T-helper 17 cell (primary cell): ENCODE data around the gene TGFB2. TPM values are rescaled to one million over a fixed set of nuclear protein-coding genes. Genes with fewer than 3 reads are reported as not detected.
A peak's percentile ranks its signal among the peaks of the same experiment; 100 is the strongest.

Source experiments
- ATAC-seq: fragments of 150-1000 bp; cut with Tn5 transposase; 2 replicates; pipeline ENCODE4 v1.10.0; 2021; ENCODE audit warnings: mild to moderate bottlenecking, moderate library complexity
- DNase-seq, 3 donors: peaks; one replicate each; pipeline versions ENCODE4 v3.0.0 to v3.0.0-alpha.2; 2020 to 2021
- H3K9me3 ChIP-seq: one replicate; pipeline ENCODE4 v1.7.0; 2013; ENCODE audit warnings: low read length, mild to moderate bottlenecking; ENCODE audit not compliant: control insufficient read depth, poor library complexity, severe bottlenecking
- H3K27ac Mint-ChIP-seq: one replicate; pipeline ENCODE4 v1.8.0; 2022; ENCODE audit warnings: mild to moderate bottlenecking, moderate library complexity, mixed read lengths
- H3K27me3 Mint-ChIP-seq: one replicate; pipeline ENCODE4 v1.8.0; 2022; ENCODE audit warnings: mixed read lengths
- H3K36me3 Mint-ChIP-seq: one replicate; pipeline ENCODE4 v1.8.0; 2022; ENCODE audit warnings: low read depth, mixed read lengths
- H3K4me1 Mint-ChIP-seq: one replicate; pipeline ENCODE4 v1.8.0; 2022; ENCODE audit warnings: mild to moderate bottlenecking, mixed read lengths
- H3K4me3 Mint-ChIP-seq: one replicate; pipeline ENCODE4 v1.8.0; 2022; ENCODE audit warnings: mild to moderate bottlenecking, moderate library complexity, mixed read lengths
- total RNA-seq, 4 donors: library from RNA in 2 of 4; stranded (reverse) in 2 of 4; gene quantifications; one replicate each; pipeline ENCODE4 v1.2.3 and lab custom pipeline; 2022 to 2026

The TGFB2 gene
- total RNA-seq, 2 donors from 2014 or later = 0.17 to 3.0 TPM

GRCh38 chr1:218345673-218346390 is 696 bp downstream of the TGFB2 start:
- no peaks in the 10 kb centered on the region for H3K9me3 ChIP-seq
- ATAC-seq (peak; percentile 81), DNase-seq (peak in 1 of 3 donors; percentile 24)
- Mint-ChIP-seq H3K27me3 (peaks cover 21% of the 10 kb centered on the region), H3K4me1 (peaks cover 30% of the 10 kb centered on the region), H3K4me3 (no peak overlapping the region), H3K36me3 (no peaks in the 10 kb centered on the region), H3K27ac (no peak overlapping the region)

GRCh38 chr1:218346391-218347204 is 1.5 kb downstream of the TGFB2 start:
- no peak overlapping the region for H3K27ac Mint-ChIP-seq
- DNase-seq (no peak), ATAC-seq (no peak)
- no peaks in the 10 kb centered on the region for H3K36me3 Mint-ChIP-seq
- H3K27me3 Mint-ChIP-seq = peaks cover 21% of the 10 kb centered on the region
- H3K9me3 ChIP-seq = no peaks in the 10 kb centered on the region
- peaks cover 36% of the 10 kb centered on the region for H3K4me1 Mint-ChIP-seq
- H3K4me3 Mint-ChIP-seq = no peak overlapping the region

- peaks cover 38% of the 10 kb centered on the region for H3K4me1 Mint-ChIP-seq
- no peak for ATAC-seq
- H3K4me3 Mint-ChIP-seq = no peak overlapping the region
- DNase-seq = no peak
- H3K9me3 ChIP-seq = no peaks in the 10 kb centered on the region
- H3K36me3 Mint-ChIP-seq = no peaks in the 10 kb centered on the region
- peaks cover 21% of the 10 kb centered on the region for H3K27me3 Mint-ChIP-seq
- no peak overlapping the region for H3K27ac Mint-ChIP-seq
Observed at GRCh38 chr1:218347336-218347722, 2.2 kb downstream of the TGFB2 start.

- Mint-ChIP-seq H3K4me3 (peak overlapping the region; percentile 31), H3K36me3 (no peaks in the 10 kb centered on the region), H3K4me1 (peaks cover 38% of the 10 kb centered on the region), H3K27me3 (peaks cover 21% of the 10 kb centered on the region), H3K27ac (no peak overlapping the region)
- ATAC-seq = no peak
- H3K9me3 ChIP-seq = no peaks in the 10 kb centered on the region
- no peak for DNase-seq
Observed at GRCh38 chr1:218347723-218348627, 2.8 kb downstream of the TGFB2 start.

- ATAC-seq (no peak), DNase-seq (no peak)
- no peaks in the 10 kb centered on the region for H3K9me3 ChIP-seq
- Mint-ChIP-seq H3K27ac (no peak overlapping the region), H3K4me1 (peaks cover 40% of the 10 kb centered on the region), H3K4me3 (no peak overlapping the region), H3K36me3 (no peaks in the 10 kb centered on the region), H3K27me3 (peaks cover 21% of the 10 kb centered on the region)
Observed at GRCh38 chr1:218348628-218349071, 3.5 kb downstream of the TGFB2 start.

- H3K27me3 Mint-ChIP-seq = peaks cover 21% of the 10 kb centered on the region
- no peak for DNase-seq
- peaks cover 40% of the 10 kb centered on the region for H3K4me1 Mint-ChIP-seq
- no peaks in the 10 kb centered on the region for H3K9me3 ChIP-seq
- ATAC-seq = no peak
- H3K27ac Mint-ChIP-seq = no peak overlapping the region
- H3K36me3 Mint-ChIP-seq = no peaks in the 10 kb centered on the region
- no peak overlapping the region for H3K4me3 Mint-ChIP-seq
Observed at GRCh38 chr1:218349348-218350034, 4.4 kb downstream of the TGFB2 start.

- no peak overlapping the region for H3K27ac Mint-ChIP-seq
- no peak for DNase-seq
- H3K27me3 Mint-ChIP-seq = peaks cover 21% of the 10 kb centered on the region
- H3K4me3 Mint-ChIP-seq = no peak overlapping the region
- ATAC-seq = no peak
- no peaks in the 10 kb centered on the region for H3K9me3 ChIP-seq
- no peaks in the 10 kb centered on the region for H3K36me3 Mint-ChIP-seq
- H3K4me1 Mint-ChIP-seq = peaks cover 40% of the 10 kb centered on the region
Observed at GRCh38 chr1:218350035-218350525, 4.9 kb downstream of the TGFB2 start.

- Mint-ChIP-seq H3K36me3 (no peaks in the 10 kb centered on the region), H3K27ac (peak overlapping the region; percentile 85), H3K4me3 (peak overlapping the region; percentile 81), H3K27me3 (peaks cover 21% of the 10 kb centered on the region), H3K4me1 (peaks cover 40% of the 10 kb centered on the region)
- H3K9me3 ChIP-seq = no peaks in the 10 kb centered on the region
- DNase-seq (no peak), ATAC-seq (no peak)
Observed at GRCh38 chr1:218350801-218351266, 5.7 kb downstream of the TGFB2 start.

GRCh38 chr1:218351391-218352074 is 6.4 kb downstream of the TGFB2 start:
- DNase-seq (no peak), ATAC-seq (peak; percentile 73)
- Mint-ChIP-seq H3K36me3 (no peaks in the 10 kb centered on the region), H3K27me3 (peaks cover 16% of the 10 kb centered on the region), H3K27ac (peak overlapping the region; percentile 85), H3K4me3 (peak overlapping the region; percentile 81), H3K4me1 (peaks cover 33% of the 10 kb centered on the region)
- H3K9me3 ChIP-seq = no peaks in the 10 kb centered on the region

- Mint-ChIP-seq H3K4me3 (no peak overlapping the region), H3K4me1 (peaks cover 28% of the 10 kb centered on the region), H3K27me3 (peaks cover 11% of the 10 kb centered on the region), H3K36me3 (no peaks in the 10 kb centered on the region), H3K27ac (no peak overlapping the region)
- DNase-seq = no peak
- no peak for ATAC-seq
- no peaks in the 10 kb centered on the region for H3K9me3 ChIP-seq
Observed at GRCh38 chr1:218352075-218352438, 6.9 kb downstream of the TGFB2 start.

GRCh38 chr1:218353656-218354055 is 8.5 kb downstream of the TGFB2 start:
- no peak overlapping the region for H3K27ac Mint-ChIP-seq
- H3K4me1 Mint-ChIP-seq = peaks cover 13% of the 10 kb centered on the region
- DNase-seq = no peak
- no peaks in the 10 kb centered on the region for H3K9me3 ChIP-seq
- no peak overlapping the region for H3K4me3 Mint-ChIP-seq
- no peak for ATAC-seq
- peaks cover under 1% of the 10 kb centered on the region for H3K27me3 Mint-ChIP-seq
- H3K36me3 Mint-ChIP-seq = no peaks in the 10 kb centered on the region

- no peaks in the 10 kb centered on the region for H3K36me3 Mint-ChIP-seq
- H3K27ac Mint-ChIP-seq = no peak overlapping the region
- no peak overlapping the region for H3K4me3 Mint-ChIP-seq
- no peaks in the 10 kb centered on the region for H3K9me3 ChIP-seq
- no peak for DNase-seq
- no peaks in the 10 kb centered on the region for H3K27me3 Mint-ChIP-seq
- H3K4me1 Mint-ChIP-seq = peaks cover 13% of the 10 kb centered on the region
- ATAC-seq = no peak
Observed at GRCh38 chr1:218355278-218355677, 10.1 kb downstream of the TGFB2 start.
